HG03378 (cell line): ENCODE measurements around the gene SPDEF.

Source experiments
- ATAC-seq: cut with Tn5 transposase; IDR thresholded peaks from one replicate; pipeline ENCODE4 v1.9.1; 2021; ENCODE audit warnings: mild to moderate bottlenecking, moderate library complexity; ENCODE audit not compliant: unreplicated experiment

Gene SPDEF

DNA sequence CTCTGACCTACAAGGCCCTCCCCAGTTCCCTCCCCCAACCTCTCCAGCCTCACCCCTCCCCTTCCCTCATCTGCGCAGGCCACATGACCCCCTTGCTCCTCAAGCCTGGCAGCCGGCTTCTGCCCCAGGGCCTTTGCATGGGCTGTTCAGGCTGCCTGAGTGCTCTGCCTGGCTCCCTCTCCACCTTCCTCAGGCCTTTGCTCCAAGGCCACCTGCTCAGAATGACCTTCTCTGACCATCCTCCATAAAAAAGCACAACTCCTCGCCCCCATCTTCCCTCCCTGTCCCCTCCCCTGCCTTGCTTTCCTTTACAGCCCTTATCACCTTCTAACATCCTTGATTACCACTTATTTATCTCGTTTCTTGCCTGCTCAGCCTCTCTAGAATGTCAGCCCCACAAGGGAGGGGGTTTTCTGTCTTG is 38.7 kb downstream of the SPDEF start:
- ATAC-seq = no peak

DNA sequence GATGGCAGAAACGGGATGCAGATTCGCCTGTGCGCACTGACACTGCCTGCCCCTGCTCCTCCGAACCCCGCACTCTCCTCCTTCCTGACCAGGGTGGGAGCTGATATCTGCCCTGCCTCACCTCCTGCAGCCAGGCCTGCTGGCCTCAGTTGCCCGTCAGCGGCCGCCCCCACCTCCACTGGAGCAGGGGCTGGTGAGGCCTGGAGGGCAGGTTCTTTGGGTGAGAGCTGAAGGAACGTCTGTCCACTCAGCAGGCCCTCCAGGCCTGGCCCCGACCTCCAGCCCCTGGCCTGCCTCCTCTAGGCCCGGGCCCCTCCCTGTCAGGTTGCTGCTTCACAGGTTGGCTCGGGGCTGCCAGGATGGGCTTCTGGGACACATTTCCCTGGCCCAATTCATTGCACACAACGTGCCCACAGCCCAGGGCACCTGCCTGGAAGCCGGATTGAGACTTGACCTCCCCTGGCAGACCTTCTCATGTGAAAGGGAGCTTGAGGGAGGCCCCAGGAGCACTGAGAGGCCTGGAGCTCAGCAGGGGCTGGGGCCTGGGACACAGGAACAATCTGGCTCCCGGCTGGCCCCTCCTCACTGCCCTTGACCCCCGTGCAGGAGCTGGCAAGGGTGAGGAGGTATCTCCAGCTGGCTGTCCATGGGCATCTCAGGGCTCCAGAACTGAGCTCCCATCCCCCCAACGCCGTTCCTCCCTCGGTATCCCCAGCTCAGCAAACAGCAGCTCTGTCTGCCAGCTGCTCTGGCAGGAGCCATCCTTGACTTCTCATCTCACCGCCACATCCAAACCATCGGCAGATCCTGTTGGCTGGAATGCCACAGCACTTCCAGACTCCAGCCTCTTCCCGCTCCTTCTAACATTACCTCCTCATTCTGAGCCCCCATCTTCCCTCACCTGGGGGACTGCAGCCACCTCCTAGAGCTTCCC is 39.5 kb downstream of the SPDEF start:
- ATAC-seq = no peak

GRCh38 chr6:34515473-34516387 is 40.4 kb downstream of the SPDEF start:
- ATAC-seq = no peak

- ATAC-seq = no peak
Observed at GRCh38 chr6:34514593-34515472, 41.3 kb downstream of the SPDEF start.

GRCh38 chr6:34514112-34514511 is 42.0 kb downstream of the SPDEF start:
- ATAC-seq = no peak

GRCh38 chr6:34513646-34514045 is 42.5 kb downstream of the SPDEF start:
- ATAC-seq = no peak

GRCh38 chr6:34512738-34513115 is 43.4 kb downstream of the SPDEF start:
- no peak for ATAC-seq

DNA sequence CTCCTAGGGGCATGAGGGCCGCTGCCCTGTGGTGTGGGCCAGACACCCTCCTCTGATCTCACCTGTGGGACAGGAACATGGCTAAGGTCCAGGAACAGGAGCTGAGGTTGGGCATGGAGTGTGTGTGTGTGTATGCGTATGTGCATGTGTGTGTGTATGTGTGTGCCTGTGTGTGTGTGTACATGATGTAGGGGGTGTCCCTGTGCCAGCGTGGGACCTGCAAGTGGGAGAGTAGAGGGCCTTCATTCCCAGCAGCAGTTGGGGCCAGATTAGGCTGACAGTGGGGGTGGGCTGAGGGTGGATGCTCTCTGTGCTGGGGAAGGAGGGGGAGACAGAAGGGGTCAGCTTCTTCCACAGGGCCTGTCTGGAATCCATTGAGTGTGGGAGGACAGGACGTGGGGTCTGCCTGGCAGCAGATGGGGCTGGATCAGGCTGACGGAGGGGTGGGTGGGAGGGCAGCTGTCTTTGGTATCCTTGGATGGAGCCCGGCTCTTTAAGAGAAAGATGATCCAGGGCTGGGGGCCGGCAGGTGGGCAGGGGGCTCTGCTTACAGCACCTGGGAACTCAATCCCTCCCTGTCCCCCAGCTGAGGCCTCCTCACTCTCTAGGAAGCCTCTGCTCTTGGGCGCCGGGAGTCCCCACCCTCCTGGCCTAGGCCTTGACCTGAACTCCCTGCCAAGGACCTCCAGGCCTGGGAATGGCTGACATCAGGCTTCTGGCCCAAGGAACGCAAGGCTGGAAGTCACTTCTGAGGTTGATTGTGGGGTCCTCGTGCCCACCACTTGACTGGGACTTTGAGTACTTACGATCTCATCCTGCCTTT is 44.0 kb downstream of the SPDEF start:
- no peak for ATAC-seq

DNA sequence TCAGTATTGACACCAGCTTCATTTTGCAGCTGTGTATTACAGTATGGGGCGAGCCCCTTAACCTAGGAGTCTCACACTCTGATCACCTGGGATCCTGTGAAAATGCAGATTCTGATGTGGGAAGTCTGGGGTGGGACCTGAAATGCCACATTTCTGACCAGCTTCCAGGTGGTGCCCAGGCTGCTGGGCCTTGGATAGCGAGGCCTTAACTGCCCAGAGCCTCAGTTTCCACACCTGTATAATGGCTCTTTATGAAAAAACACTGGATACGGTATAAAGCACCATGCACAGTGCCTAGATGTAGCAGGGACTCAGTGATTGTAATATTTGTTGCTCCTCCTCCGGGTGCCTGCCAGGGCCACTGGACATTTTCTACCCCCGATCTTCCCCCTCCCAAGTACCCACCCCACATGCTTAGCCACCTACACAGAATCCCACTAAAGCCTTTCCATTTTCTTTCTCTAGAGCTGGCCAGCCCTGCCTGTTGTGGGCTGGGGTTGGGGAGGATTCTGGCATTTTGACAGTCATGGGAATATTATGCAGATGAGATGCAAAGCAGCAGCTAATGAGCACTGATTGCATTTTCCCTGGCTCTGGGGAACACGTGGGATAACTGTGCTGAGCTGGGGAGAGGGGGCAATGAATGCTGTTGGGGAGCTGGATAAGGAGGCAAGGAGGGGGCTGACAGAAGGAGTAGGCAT is 44.8 kb downstream of the SPDEF start:
- no peak for ATAC-seq

DNA sequence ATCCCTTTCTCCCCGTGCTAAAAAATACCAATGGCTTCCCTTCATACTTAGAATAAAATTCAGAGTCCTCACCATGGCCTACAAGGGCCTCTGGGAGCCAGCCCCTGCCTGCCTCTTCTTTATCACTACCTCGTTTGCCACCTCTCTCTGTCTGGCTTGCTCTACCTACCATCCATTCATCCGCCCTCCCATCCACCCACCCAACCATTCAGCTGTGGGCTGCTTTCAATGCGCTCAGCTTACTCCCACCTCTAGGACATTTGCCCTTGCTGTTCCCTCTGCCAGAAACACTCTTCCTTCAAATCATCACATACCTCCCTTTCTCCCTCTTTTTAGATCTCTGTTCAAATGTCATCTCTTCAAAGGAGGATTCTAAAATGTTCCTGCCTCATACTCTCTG is 45.8 kb downstream of the SPDEF start:
- no peak for ATAC-seq

DNA sequence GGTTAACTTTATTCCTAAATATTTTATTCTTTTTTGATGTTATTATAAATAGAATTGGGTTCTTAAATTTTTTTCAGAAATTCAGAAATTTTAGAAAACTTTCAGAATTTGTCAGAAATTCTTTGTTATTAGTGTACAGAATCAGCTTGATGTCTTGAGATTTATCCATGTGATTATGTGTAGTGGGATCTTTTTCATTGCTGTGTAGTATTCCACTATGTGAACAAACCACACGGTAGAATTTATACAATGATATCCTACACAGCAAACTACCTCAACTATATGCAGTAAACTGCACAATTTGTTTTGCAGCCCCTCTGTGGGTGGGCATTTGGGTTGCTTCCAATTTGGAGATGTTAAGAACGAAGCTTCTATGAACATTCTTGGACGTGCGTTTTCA is 46.3 kb downstream of the SPDEF start:
- ATAC-seq = no peak

DNA sequence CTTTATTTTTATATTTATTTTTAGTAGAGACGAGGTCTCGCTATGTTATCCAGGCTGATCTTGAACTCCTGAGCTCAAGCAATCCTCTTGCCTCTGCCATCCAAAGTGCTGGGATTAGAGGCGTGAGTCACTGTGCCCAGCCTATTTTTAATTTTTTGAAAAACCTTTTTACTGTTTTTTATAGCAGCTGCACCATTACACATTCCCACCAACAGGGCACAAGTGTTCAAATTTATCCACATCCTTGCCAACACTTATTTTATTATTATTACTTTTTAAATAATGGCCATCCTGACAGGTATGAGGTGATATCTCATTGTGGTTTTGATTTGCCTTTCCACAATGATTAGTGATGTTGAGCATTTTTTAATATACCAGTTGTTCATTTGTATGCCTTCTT is 47.7 kb downstream of the SPDEF start:
- ATAC-seq = no peak

DNA sequence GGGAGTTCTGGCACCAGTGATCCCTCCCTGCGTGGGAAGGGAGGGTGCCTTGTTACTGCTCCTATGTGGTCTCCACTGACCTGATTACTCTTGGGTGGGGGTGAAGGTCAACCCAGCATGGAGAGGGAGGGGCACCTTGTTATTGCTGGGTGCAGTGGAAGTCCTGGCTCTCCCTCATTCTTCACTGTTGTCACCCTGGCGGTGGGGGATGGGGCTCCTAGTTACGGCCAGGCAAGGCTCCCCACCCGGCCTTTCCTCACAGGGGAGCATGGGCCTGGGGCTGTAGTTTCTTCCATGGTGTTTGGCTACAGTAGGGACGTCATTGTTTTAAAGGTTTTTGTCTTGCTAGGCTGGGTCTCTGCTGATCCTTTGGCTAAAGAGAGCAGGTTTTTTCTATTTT is 49.4 kb downstream of the SPDEF start:
- ATAC-seq = no peak

GRCh38 chr6:34497411-34497810 is 58.7 kb downstream of the SPDEF start:
- no peak for ATAC-seq

DNA sequence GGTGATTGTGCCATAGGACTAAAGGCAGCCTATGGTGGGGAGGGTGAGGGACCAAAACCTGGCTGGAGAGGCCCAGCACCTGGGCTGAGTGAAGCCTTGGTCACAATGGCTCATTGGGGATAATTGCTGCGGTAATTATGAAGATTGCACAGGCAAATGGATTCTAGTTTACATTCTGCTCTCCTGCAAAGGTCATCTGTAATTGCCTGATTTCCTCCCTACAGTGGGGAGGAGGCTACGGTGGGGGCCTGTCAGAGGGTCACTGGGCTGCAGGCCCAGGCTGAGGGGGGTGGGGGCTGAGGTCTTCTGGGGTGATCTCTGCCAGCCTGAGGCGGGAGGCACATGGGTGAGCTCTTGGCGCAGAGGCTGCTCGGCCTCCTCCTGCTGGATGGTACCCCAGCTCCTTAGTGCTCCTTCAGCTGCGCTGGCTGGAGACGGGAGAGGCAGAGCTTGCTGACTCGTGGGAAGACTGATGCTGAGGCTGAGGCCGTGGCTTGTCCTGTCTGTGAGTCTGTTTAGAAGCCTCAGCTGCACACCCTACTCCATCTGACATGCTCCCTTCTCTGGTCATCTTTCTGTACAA is 59.9 kb downstream of the SPDEF start:
- ATAC-seq = no peak

DNA sequence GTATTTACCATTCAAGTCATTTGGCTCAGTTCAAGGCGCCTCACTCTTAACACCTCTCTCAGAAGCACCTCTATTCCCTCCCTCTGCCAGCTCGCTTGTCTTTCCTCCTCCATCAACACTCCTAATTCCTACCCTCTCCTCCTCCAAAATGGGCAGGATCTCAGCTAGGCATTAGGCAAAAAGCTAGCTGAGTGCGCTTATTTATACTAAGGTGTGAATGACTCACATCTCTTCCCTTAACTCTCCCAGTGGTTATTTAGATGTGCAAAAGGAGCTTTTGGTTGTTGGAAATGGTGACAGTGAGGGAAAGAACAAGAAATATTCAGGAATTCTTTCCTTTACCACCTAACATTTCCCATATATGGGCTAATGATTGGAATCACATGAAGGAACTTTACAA is 61.2 kb downstream of the SPDEF start:
- no peak for ATAC-seq

GRCh38 chr6:34493344-34493743 is 62.8 kb downstream of the SPDEF start:
- ATAC-seq = no peak

GRCh38 chr6:34491091-34491430 is 65.1 kb downstream of the SPDEF start:
- ATAC-seq = no peak
